Natural killer cell (primary cell): ENCODE results near the gene VGLL1. TPM values are rescaled to one million over a fixed set of nuclear protein-coding genes. Genes with fewer than 3 reads are reported as not detected.

Source experiments
- ATAC-seq, 3 donors: fragments of 150-1000 bp in 2 of 3; fragments of 200-7000 bp in 1 of 3; cut with Tn5 transposase; 1 replicate in 1 of 3; 2 replicates in 2 of 3; pipeline ENCODE4 v1.10.0; 2021; ENCODE audit warnings: mild to moderate bottlenecking in 2 of 3, moderate library complexity in 2 of 3
- DNase-seq, 2 donors: peaks; one replicate each; pipeline versions ENCODE4 v3.0.0 to v3.0.0-alpha.2; 2013 to 2021; ENCODE audit warnings: mixed read lengths in 1 of 2
- H3K27ac ChIP-seq: one replicate; pipeline ENCODE4 v1.5.1; 2013; ENCODE audit warnings: mild to moderate bottlenecking, low read length
- H3K27me3 ChIP-seq: one replicate; pipeline ENCODE4 v1.6.1; 2013; ENCODE audit warnings: low read length; ENCODE audit not compliant: control insufficient read depth, insufficient read depth
- H3K36me3 ChIP-seq: one replicate; pipeline ENCODE4 v1.6.1; 2013; ENCODE audit warnings: low read length; ENCODE audit not compliant: control insufficient read depth, insufficient read depth
- H3K4me1 ChIP-seq: one replicate; pipeline ENCODE4 v1.6.1; 2013; ENCODE audit warnings: low read length; ENCODE audit not compliant: control insufficient read depth, insufficient read depth
- H3K4me3 ChIP-seq: one replicate; pipeline ENCODE4 v1.5.1; 2013; ENCODE audit warnings: low read length
- H3K9me3 ChIP-seq: one replicate; pipeline ENCODE4 v1.6.1; 2013; ENCODE audit warnings: low read length; ENCODE audit not compliant: control insufficient read depth, insufficient read depth
- H3K27ac Mint-ChIP-seq, 2 donors: one replicate each; pipeline ENCODE4 v1.8.0; 2022; ENCODE audit warnings: mild to moderate bottlenecking in 2 of 2, mixed read lengths in 2 of 2, moderate library complexity in 1 of 2
- H3K27me3 Mint-ChIP-seq, 2 donors: one replicate each; pipeline ENCODE4 v1.8.0; 2022; ENCODE audit warnings: low read depth in 2 of 2, mixed read lengths in 2 of 2
- H3K36me3 Mint-ChIP-seq: one replicate; pipeline ENCODE4 v1.8.0; 2022; ENCODE audit warnings: mixed read lengths
- H3K4me1 Mint-ChIP-seq, 2 donors: one replicate each; pipeline ENCODE4 v1.8.0; 2022; ENCODE audit warnings: mixed read lengths in 2 of 2
- H3K4me3 Mint-ChIP-seq: one replicate; pipeline ENCODE4 v1.8.0; 2022; ENCODE audit warnings: mild to moderate bottlenecking, moderate library complexity, mixed read lengths
- H3K9me3 Mint-ChIP-seq, 2 donors: one replicate each; pipeline ENCODE4 v1.8.0; 2022; ENCODE audit warnings: mixed read lengths in 2 of 2
- CTCF ChIP-seq: fragments of 200-600 bp; IDR thresholded peaks from one replicate; pipeline ENCODE4 v1.8.0; 2022; ENCODE audit warnings: antibody characterized with exemption
- WGBS: methylation state at CpG from one replicate; pipeline ENCODE4 v1.1.7; 2013; ENCODE audit warnings: missing lambda C conversion rate; ENCODE audit not compliant: insufficient coverage; 5-methylcytosine and 5-hydroxymethylcytosine counted together
- intact Hi-C: fragments of 100-400 bp; cut with micrococcal nuclease; formaldehyde crosslinking; loops from one replicate; pipeline ENCODE4 v1.14.2; 2022
- total RNA-seq, 4 donors: library from RNA; stranded (reverse); fragments of 120-200 nt in 1 of 4; gene quantifications; one replicate each; pipeline versions ENCODE4 v1.2.3 to v1.2.4, GENCODE V29; 2013 to 2022

Gene VGLL1
- total RNA-seq, 3 donors from 2014 or later (not counting 1 experiment from before 2014, with no cell fraction given) = not detected

- Histone ChIP-seq H3K36me3 (no peaks in the 10 kb centered on the region), H3K27me3 (no peaks in the 10 kb centered on the region), H3K4me3 (no peak overlapping the region), H3K27ac (no peak overlapping the region), H3K4me1 (no peaks in the 10 kb centered on the region), H3K9me3 (no peaks in the 10 kb centered on the region)
- Mint-ChIP-seq H3K9me3 (no peaks in the 10 kb centered on the region), H3K4me1 (no peaks in the 10 kb centered on the region), H3K27me3 (peaks cover 0 to 6% of the 10 kb centered on the region in 2 donors), H3K27ac (no peak overlapping the region), H3K36me3 (no peaks in the 10 kb centered on the region), H3K4me3 (no peak overlapping the region)
- DNase-seq = no peak
- intact Hi-C loops = no loop called here
- ATAC-seq = no peak
- TF ChIP-seq CTCF = no peak
Measured at GRCh38 chrX:136523770-136524169, 8.2 kb upstream of the VGLL1 start.

- no peak overlapping the region for H3K27ac ChIP-seq
- no peaks in the 10 kb centered on the region for H3K27me3 ChIP-seq
- H3K4me3 Mint-ChIP-seq = no peak overlapping the region
- H3K27me3 Mint-ChIP-seq = peaks cover 0 to 6% of the 10 kb centered on the region in 2 donors
- intact Hi-C loops = no loop called here
- H3K36me3 ChIP-seq = no peaks in the 10 kb centered on the region
- no peaks in the 10 kb centered on the region for H3K4me1 Mint-ChIP-seq
- ATAC-seq (no peak), DNase-seq (no peak)
- H3K9me3 ChIP-seq = no peaks in the 10 kb centered on the region
- no peaks in the 10 kb centered on the region for H3K4me1 ChIP-seq
- 79% methylated on average over 2 of the region's 2 CpGs for WGBS
- no peaks in the 10 kb centered on the region for H3K36me3 Mint-ChIP-seq
- H3K9me3 Mint-ChIP-seq = no peaks in the 10 kb centered on the region
- TF ChIP-seq CTCF = no peak
- H3K27ac Mint-ChIP-seq = no peak overlapping the region
- no peak overlapping the region for H3K4me3 ChIP-seq
Measured at GRCh38 chrX:136525738-136526606, 6.0 kb upstream of the VGLL1 start.

- Mint-ChIP-seq H3K27ac (peak overlapping the region in 1 of 2 donors; percentile 12), H3K36me3 (no peaks in the 10 kb centered on the region), H3K27me3 (peaks cover under 1 to 6% of the 10 kb centered on the region in 2 donors), H3K4me1 (no peaks in the 10 kb centered on the region), H3K9me3 (no peaks in the 10 kb centered on the region), H3K4me3 (no peak overlapping the region)
- DNase-seq = no peak
- TF ChIP-seq CTCF = no peak
- no peak for ATAC-seq
- 95% methylated on average over 7 of the region's 8 CpGs for WGBS
- H3K27me3 ChIP-seq = no peaks in the 10 kb centered on the region
- H3K4me1 ChIP-seq = no peaks in the 10 kb centered on the region
- no peak overlapping the region for H3K27ac ChIP-seq
- H3K36me3 ChIP-seq = no peaks in the 10 kb centered on the region
- no peak overlapping the region for H3K4me3 ChIP-seq
- no peaks in the 10 kb centered on the region for H3K9me3 ChIP-seq
- intact Hi-C loops = no loop called here
Measured at GRCh38 chrX:136528645-136529315, 3.2 kb upstream of the VGLL1 start.
